ENCODE data around the gene DLG5.

- no peak for TF ChIP-seq EZH2 (IDR thresholded peaks at IDR 0.05; ENCODE audit: insufficient read depth, poor library complexity, severe bottlenecking)
- no peak for TF ChIP-seq EZH2phosphoT487 (IDR thresholded peaks at IDR 0.05; ENCODE audit: insufficient read depth, low read depth)
These were observed 184.8 kb downstream of the DLG5 start for GRCh38 chr10:77741746-77742145.
